Activated CD4-positive, alpha-beta T cell treated with anti-CD3 and anti-CD28 coated beads, Interleukin-10, Interleukin-2, amounts not matched to agents 100 ng/mL and 50 ng/mL, durations not matched to agents 16 hours and 8 hours (primary cell): ENCODE measurements around the gene ABCA8.

Source experiments
- DNase-seq: peaks from one replicate; pipeline ENCODE4 v3.0.0-alpha.2; 2020

Gene ABCA8

GRCh38 chr17:68941761-68942160 is 13.4 kb downstream of the ABCA8 start:
- DNase-seq = no peak

- DNase-seq = no peak
Observed at GRCh38 chr17:68939195-68939594, 16.0 kb downstream of the ABCA8 start.

GRCh38 chr17:68937890-68938514 is 17.2 kb downstream of the ABCA8 start:
- DNase-seq = no peak

- DNase-seq = no peak
Observed at GRCh38 chr17:68927516-68927915, 27.7 kb downstream of the ABCA8 start.

- no peak for DNase-seq
Observed at GRCh38 chr17:68924793-68925720, 30.1 kb downstream of the ABCA8 start.

GRCh38 chr17:68910789-68911431 is 44.3 kb downstream of the ABCA8 start:
- DNase-seq = no peak

GRCh38 chr17:68910251-68910705 is 44.9 kb downstream of the ABCA8 start:
- DNase-seq = no peak

- no peak for DNase-seq
Observed at GRCh38 chr17:68909066-68909465, 46.1 kb downstream of the ABCA8 start.

- DNase-seq = no peak
Observed at GRCh38 chr17:68908045-68908444, 47.1 kb downstream of the ABCA8 start.

- DNase-seq = no peak
Observed at GRCh38 chr17:68906638-68907037, 48.6 kb downstream of the ABCA8 start.

- no peak for DNase-seq
Observed at GRCh38 chr17:68903286-68903685, 51.9 kb downstream of the ABCA8 start.

- DNase-seq = no peak
Observed at GRCh38 chr17:68897557-68897956, 57.6 kb downstream of the ABCA8 start.

- DNase-seq = no peak
Observed at GRCh38 chr17:68892658-68893057, 62.5 kb downstream of the ABCA8 start.

- DNase-seq = no peak
Observed at GRCh38 chr17:68892193-68892592, 63.0 kb downstream of the ABCA8 start.

GRCh38 chr17:68886401-68886800 is 68.8 kb downstream of the ABCA8 start:
- DNase-seq = no peak

- no peak for DNase-seq
Observed at GRCh38 chr17:68884888-68885287, 70.3 kb downstream of the ABCA8 start.

- DNase-seq = no peak
Observed at GRCh38 chr17:68878226-68878885, 76.8 kb downstream of the ABCA8 start.

GRCh38 chr17:68871447-68871846 is 83.7 kb downstream of the ABCA8 start:
- DNase-seq = no peak

- DNase-seq = no peak
Observed at GRCh38 chr17:68870976-68871375, 84.2 kb downstream of the ABCA8 start.

GRCh38 chr17:68870161-68870826 is 84.9 kb downstream of the ABCA8 start:
- no peak for DNase-seq

- no peak for DNase-seq
Observed at GRCh38 chr17:68868708-68869107, 86.5 kb downstream of the ABCA8 start.

- DNase-seq = no peak
Observed at GRCh38 chr17:68867759-68868516, 87.3 kb downstream of the ABCA8 start.
